K562 (cell line): Measurements from ENCODE around the gene CHCHD5. TPM values are rescaled to one million over a fixed set of nuclear protein-coding genes. Genes with fewer than 3 reads are reported as not detected.

Experiments used
- ATAC-seq: fragments of 200-7000 bp; cut with Tn5 transposase; 3 replicates; pipeline ENCODE4 v1.9.1; 2020; ENCODE audit warnings: moderate library complexity
- BruUV-seq: library from RNA; stranded (reverse); fragments of 400-500 nt; replicated peaks from 2 replicates; lab custom pipeline; 2021; lab: Mats Ljungman, UMichigan
- CTCF ChIA-PET: fragments of 300-600 bp; formaldehyde crosslinking; extraction: SDS; loops from one replicate; lab custom pipeline; 2021; ENCODE audit warnings: low intra/inter-chr PET ratio; lab: Yijun Ruan, JAX
- POLR2A ChIA-PET: fragments of 300-600, 350-650 bp; sonication (Branson Sonifier 250); formaldehyde crosslinking; extraction: SDS; loops from one replicate; lab custom pipeline; 2021; ENCODE audit warnings: antibody characterized with exemption, inconsistent platforms; lab: Yijun Ruan, JAX
- DNase-seq, 4 experiments: peaks; one replicate each; pipeline versions ENCODE4 v3.0.0 to v3.0.0-alpha.2; 2011 to 2018; ENCODE audit warnings: low spot score in 3 of 4, mixed read lengths in 3 of 4; ENCODE audit errors: extremely low read depth in 1 of 4
- FAIRE-seq: peaks from 2 replicates; lab custom pipeline; 2011; peaks lifted over from hg19 to GRCh38; lab: Jason Lieb, UNC
- H2AFZ ChIP-seq: 2 replicates; pipeline ENCODE4 v1.6.0; 2011; ENCODE audit warnings: low read depth, low read length, control low read depth, inconsistent platforms
- H3K27ac ChIP-seq: fragments of 200-600 bp; 3 replicates; pipeline ENCODE4 v1.8.0; 2011; ENCODE audit warnings: low read depth, mild to moderate bottlenecking, control low read depth, inconsistent platforms, low read length, moderate library complexity, mixed read lengths; ENCODE audit errors: extremely low read depth
- H3K27me3 ChIP-seq, 2 experiments: fragments of 300-600 bp in 1 of 2; 2 replicates in 1 of 2; 3 replicates in 1 of 2; pipeline versions ENCODE4 v1.6.0 to v1.8.0; 2011; ENCODE audit warnings: inconsistent platforms in 2 of 2, low read length in 2 of 2, mild to moderate bottlenecking in 1 of 2, mixed read lengths in 1 of 2, moderate library complexity in 1 of 2; ENCODE audit not compliant: control insufficient read depth in 2 of 2, insufficient read depth in 2 of 2
- H3K36me3 ChIP-seq: fragments of 300-600 bp; 3 replicates; pipeline ENCODE4 v1.8.0; 2011; ENCODE audit warnings: mild to moderate bottlenecking, low read length, inconsistent platforms; ENCODE audit not compliant: control insufficient read depth, insufficient read depth
- H3K4me1 ChIP-seq, 2 experiments: fragments of 200-600 bp in 1 of 2; replicated peaks in 1 of 2; 2 replicates in 1 of 2; 3 replicates in 1 of 2; pipeline versions ENCODE4 v1.5.1 to v1.8.0; 2011; ENCODE audit warnings: inconsistent platforms in 2 of 2, low read length in 2 of 2, mild to moderate bottlenecking in 1 of 2, mixed read lengths in 1 of 2, moderate library complexity in 1 of 2; ENCODE audit not compliant: control insufficient read depth in 2 of 2, insufficient read depth in 2 of 2
- H3K4me2 ChIP-seq: 2 replicates; pipeline ENCODE4 v1.6.1; 2011; ENCODE audit warnings: low read length, control low read depth, inconsistent platforms, mixed read lengths; ENCODE audit not compliant: insufficient read depth
- H3K4me3 ChIP-seq: fragments of 200-600 bp; sonication (generic), shearing (Covaris generic); 2 replicates; pipeline ENCODE4 v1.5.1; 2016; ENCODE audit warnings: control low read depth, inconsistent platforms
- H3K79me2 ChIP-seq: fragments of 200-600 bp; 3 replicates; pipeline ENCODE4 v1.8.0; 2011; ENCODE audit warnings: low read length, inconsistent platforms; ENCODE audit not compliant: control insufficient read depth, insufficient read depth
- H3K9ac ChIP-seq, 2 experiments: 2 replicates each; pipeline versions ENCODE4 v1.6.0 to v1.6.1; 2011; ENCODE audit warnings: low read depth in 2 of 2, low read length in 2 of 2, control low read depth in 1 of 2, inconsistent platforms in 1 of 2, mild to moderate bottlenecking in 1 of 2, mixed read lengths in 1 of 2; ENCODE audit not compliant: insufficient read depth in 1 of 2
- H3K9me1 ChIP-seq: one replicate; pipeline ENCODE4 v1.6.0; 2011; ENCODE audit warnings: inconsistent platforms, mild to moderate bottlenecking, low read length, moderate library complexity; ENCODE audit not compliant: control insufficient read depth, insufficient read depth
- H3K9me3 ChIP-seq: replicated peaks from 2 replicates; pipeline ENCODE4 v1.5.1; 2011; ENCODE audit warnings: low read depth, low read length, inconsistent platforms; ENCODE audit not compliant: control insufficient read depth, insufficient read depth
- H4K20me1 ChIP-seq: replicated peaks from 2 replicates; pipeline ENCODE4 v1.6.1; 2011; ENCODE audit warnings: low read length, inconsistent platforms, mixed read lengths; ENCODE audit not compliant: control insufficient read depth, insufficient read depth
- ATF6 ChIP-seq: sonication (generic); formaldehyde crosslinking; IDR thresholded peaks from 2 replicates; pipeline ENCODE4 v1.4.0; 2020; ENCODE audit warnings: mild to moderate bottlenecking, missing genetic modification reagents
- ETV6 ChIP-seq, 3 experiments: fragments of 150-350 bp in 1 of 3; sonication (generic) in 1 of 3; formaldehyde crosslinking in 1 of 3; IDR thresholded peaks; 2 replicates each; pipeline versions ENCODE4 v1.6.1 to v1.8.0; 2014 to 2022; ENCODE audit warnings: borderline replicate concordance in 2 of 3, low read depth in 2 of 3, antibody characterized with exemption in 1 of 3, low read length in 1 of 3, mild to moderate bottlenecking in 1 of 3, missing genetic modification reagents in 1 of 3
- GABPA ChIP-seq: fragments of 200-800 bp; sonication (Bioruptor generic); conservative IDR thresholded peaks from 2 replicates; pipeline ENCODE4 v1.6.1; 2016; ENCODE audit warnings: low read depth, missing genetic modification characterization, missing compliant biosample characterization
- HDAC6 ChIP-seq: IDR thresholded peaks from 2 replicates; pipeline ENCODE4 v1.6.1; 2012; ENCODE audit warnings: low read depth, mild to moderate bottlenecking, control low read depth, inconsistent platforms, low read length, moderate library complexity
- PPARD ChIP-seq: fragments of 250-450 bp; sonication (Bioruptor Pico); IDR thresholded peaks from 2 replicates; pipeline ENCODE4 v1.8.0; 2022; ENCODE audit warnings: inconsistent platforms, mild to moderate bottlenecking, moderate library complexity
- SMAD3 ChIP-seq: fragments of 450-650 bp; formaldehyde crosslinking; conservative IDR thresholded peaks from 2 replicates; pipeline ENCODE4 v1.4.0; 2020; ENCODE audit warnings: mild to moderate bottlenecking
- SRF ChIP-seq, 2 experiments: fragments of 250-450, 450-650 bp in 1 of 2; sonication (Bioruptor Pico) in 1 of 2; sonication (generic) in 1 of 2; formaldehyde crosslinking; IDR thresholded peaks; 2 replicates each; pipeline versions ENCODE4 v1.5.0 to v1.5.1; 2020 to 2022; ENCODE audit warnings: mild to moderate bottlenecking in 1 of 2, missing genetic modification reagents in 1 of 2
- ZBTB33 ChIP-seq: sonication (generic); formaldehyde crosslinking; IDR thresholded peaks from 2 replicates; pipeline ENCODE4 v1.8.1; 2023; ENCODE audit warnings: mild to moderate bottlenecking, missing genetic modification reagents
- WGBS: fragments of 100-300 bp; shearing (Covaris generic); methylation state at CpG from one replicate; pipeline ENCODE4 v1.1.6; 2016; ENCODE audit warnings: low coverage, mixed read lengths; ENCODE audit not compliant: insufficient coverage; ENCODE audit errors: missing lambda C conversion rate; 5-methylcytosine and 5-hydroxymethylcytosine counted together
- in situ Hi-C: fragments of 300-500 bp; cut with MboI; formaldehyde crosslinking; loops from 4 replicates; pipeline ENCODE4 v1.15.0; 2018; ENCODE audit warnings: inconsistent platforms, mixed read lengths
- intact Hi-C: fragments of 100-400 bp; cut with micrococcal nuclease; formaldehyde crosslinking; loops from 2 replicates; pipeline ENCODE4 v1.14.2; 2022
- polyA plus RNA-seq, 8 experiments: library from polyadenylated mRNA; depleted of rRNA in 4 of 8; stranded (reverse) in 5 of 8; unstranded in 3 of 8; fragments of >200 nt; fragmentation: Nextera tagmentation in 2 of 8; fragmentation: Illumina TruSeq in 1 of 8; extraction: Ambion mirVana in 2 of 8; extraction: Trizol in 1 of 8; gene quantifications; 2 replicates each; pipeline versions ENCODE4 v1.2.1 to v1.2.3, GENCODE V29; 2011 to 2014; ENCODE audit warnings: inconsistent platforms in 1 of 8, missing spikeins in 1 of 8
- total RNA-seq, 7 experiments: library from RNA; depleted of rRNA in 6 of 7; stranded (reverse); fragments of >200 nt in 6 of 7; fragmentation: Illumina TruSeq in 2 of 7; extraction: Trizol in 2 of 7; gene quantifications; 2 replicates each; pipeline versions ENCODE4 v1.2.1 to v1.2.3, GENCODE V29; 2011 to 2021; ENCODE audit warnings: low replicate concordance in 1 of 7

Gene CHCHD5
- total and polyA plus RNA-seq, 9 of the 15 experiments (the other 6 are each of a cell fraction or from before 2014, with no cell fraction given) = 7.4 to 79.3 (median 33.4) TPM

- WGBS = 22% methylated on average over 11 of the region's 13 CpGs
- Histone ChIP-seq H3K4me1 (peaks cover 0 to 6% of the 10 kb centered on the region in 2 experiments; a peak in 1 of 5 replicates), H3K9me1 (no peaks in the 10 kb centered on the region), H3K79me2 (no peaks in the 10 kb centered on the region), H2AFZ (peak overlapping the region; percentile 72), H3K27me3 (no peaks in the 10 kb centered on the region), H3K9ac (peak overlapping the region in 1 of 2 experiments; percentile 70; a peak in 1 of 4 replicates), H3K36me3 (no peaks in the 10 kb centered on the region), H3K27ac (no peak overlapping the region), H3K9me3 (no peaks in the 10 kb centered on the region), H3K4me2 (no peak overlapping the region), H4K20me1 (no peaks in the 10 kb centered on the region), H3K4me3 (no peak overlapping the region)
- peak in 1 of 4 experiments; percentile 34 for DNase-seq
- peak; percentile 77 for ATAC-seq
- in situ Hi-C loops = loop anchor here (25.0 kb wide), 1 partner anchor 273 kb away; no protein-coding TSS in a partner anchor
- intact Hi-C loops = no loop called here
- ChIA-PET CTCF (interaction anchor here (1.1 kb wide), 1 partner anchor 112 kb away, joined by 3 read pairs; no protein-coding TSS in a partner anchor), POLR2A (interaction anchor here (0.7 to 1.0 kb wide), 2 partner anchors 10 to 13 kb away, joined by 3 read pairs; no protein-coding TSS in a partner anchor)
- no peak for TF ChIP-seq PPARD (CRISPR knock-in tag)
- peak in 1 of 2 experiments; percentile 66; a peak in 1 of 4 replicates for TF ChIP-seq SRF (CRISPR knock-in tag; IDR thresholded peaks at IDR 0.05)
- TF ChIP-seq ATF6 (CRISPR knock-in tag) = no peak
- no peak for TF ChIP-seq GABPA (tag)
- TF ChIP-seq ZBTB33 = peak; percentile 52; the same call in 1 of the 2 replicates
- no peak for TF ChIP-seq HDAC6
- TF ChIP-seq SMAD3 (CRISPR knock-in tag) = no peak
- TF ChIP-seq ETV6 (IDR thresholded peaks at IDR 0.05; ENCODE audit: borderline replicate concordance in 1 of 2, low read depth in 2 of 2, low read length in 1 of 2) = no peak
- TF ChIP-seq ETV6 (CRISPR knock-in tag; IDR thresholded peaks at IDR 0.05; ENCODE audit: borderline replicate concordance) = no peak
- no peak for FAIRE-seq
- no TSS peak for BruUV-seq
Observed at GRCh38 chr2:112614201-112614840, 29.9 kb downstream of the CHCHD5 start.
